GM19035 (cell line): ENCODE measurements around the gene SLC10A7.

Source experiments
- ATAC-seq: cut with Tn5 transposase; IDR thresholded peaks from one replicate; pipeline ENCODE4 v1.9.1; 2021; ENCODE audit not compliant: unreplicated experiment

Gene SLC10A7

DNA sequence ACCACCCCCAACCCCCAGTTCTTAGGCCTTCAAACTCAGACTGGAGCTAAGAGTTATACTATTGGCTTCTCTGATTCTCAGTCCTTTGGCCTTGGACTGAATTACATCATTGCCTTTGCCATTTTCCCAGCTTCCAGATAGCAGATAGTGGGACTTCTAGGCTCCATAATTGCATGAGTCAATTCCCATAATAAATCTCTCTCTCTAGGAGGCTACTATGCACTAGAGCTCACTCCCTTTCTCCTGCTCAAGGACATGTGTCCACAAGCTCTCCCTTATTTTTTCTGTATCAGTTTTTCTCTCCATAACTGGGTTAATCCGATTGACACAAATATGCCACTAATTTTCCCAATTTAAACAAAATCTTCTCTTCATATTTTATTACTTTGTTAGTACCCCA, 204.0 kb downstream of the SLC10A7 start:
- no peak for ATAC-seq

DNA sequence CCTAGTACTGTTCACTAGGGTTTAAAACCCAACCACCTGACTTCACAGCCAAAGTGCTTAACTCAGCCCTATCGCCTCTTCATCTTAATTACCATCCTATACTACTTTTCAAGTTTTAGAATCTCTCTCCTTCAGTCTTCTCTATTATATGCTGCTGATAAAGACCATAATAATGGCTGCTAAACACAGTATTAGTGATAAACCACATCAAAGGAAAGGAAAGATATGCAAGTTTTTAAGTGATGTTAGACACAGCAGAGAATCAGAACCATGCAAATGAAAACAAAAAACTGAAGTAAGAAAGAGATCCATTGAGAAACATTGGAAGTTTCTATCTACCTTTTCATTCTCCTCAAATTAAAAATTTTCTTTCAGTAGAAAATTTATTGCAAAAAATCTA, 206.6 kb downstream of the SLC10A7 start:
- ATAC-seq, result no peak

DNA sequence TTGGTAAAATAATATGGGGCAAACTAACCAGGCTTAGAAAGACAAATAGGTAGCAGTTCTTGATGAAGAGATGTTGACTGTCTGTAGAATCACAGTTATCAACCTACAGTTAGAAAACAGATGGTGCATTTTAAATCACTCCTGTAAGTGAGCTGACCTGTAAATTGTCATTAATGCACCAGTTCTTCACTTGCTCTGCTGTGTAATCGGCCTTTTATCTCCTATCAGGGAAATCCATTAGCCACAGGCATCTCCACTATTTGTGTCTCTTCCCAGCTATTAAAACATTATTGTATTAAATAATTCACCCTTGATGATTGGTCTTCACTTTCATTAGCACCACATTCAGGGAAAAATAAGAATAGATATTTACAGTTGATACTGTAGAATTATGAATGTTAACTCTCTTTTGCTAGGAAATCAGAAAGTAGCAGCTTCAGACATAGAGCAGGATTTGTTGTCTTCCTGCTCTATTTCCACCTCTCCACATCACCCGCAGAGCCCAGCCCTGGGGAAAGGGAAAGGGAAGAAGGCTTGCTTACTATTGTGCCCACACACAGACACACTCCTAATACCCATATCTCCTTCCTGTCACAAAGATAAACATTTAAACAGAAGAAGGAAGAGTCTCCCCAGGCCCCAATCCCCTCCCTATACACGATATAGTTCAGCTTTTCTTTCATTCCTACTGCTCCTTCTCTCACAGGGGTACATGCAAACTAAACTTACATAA, 210.3 kb downstream of the SLC10A7 start:
- ATAC-seq, result no peak

DNA sequence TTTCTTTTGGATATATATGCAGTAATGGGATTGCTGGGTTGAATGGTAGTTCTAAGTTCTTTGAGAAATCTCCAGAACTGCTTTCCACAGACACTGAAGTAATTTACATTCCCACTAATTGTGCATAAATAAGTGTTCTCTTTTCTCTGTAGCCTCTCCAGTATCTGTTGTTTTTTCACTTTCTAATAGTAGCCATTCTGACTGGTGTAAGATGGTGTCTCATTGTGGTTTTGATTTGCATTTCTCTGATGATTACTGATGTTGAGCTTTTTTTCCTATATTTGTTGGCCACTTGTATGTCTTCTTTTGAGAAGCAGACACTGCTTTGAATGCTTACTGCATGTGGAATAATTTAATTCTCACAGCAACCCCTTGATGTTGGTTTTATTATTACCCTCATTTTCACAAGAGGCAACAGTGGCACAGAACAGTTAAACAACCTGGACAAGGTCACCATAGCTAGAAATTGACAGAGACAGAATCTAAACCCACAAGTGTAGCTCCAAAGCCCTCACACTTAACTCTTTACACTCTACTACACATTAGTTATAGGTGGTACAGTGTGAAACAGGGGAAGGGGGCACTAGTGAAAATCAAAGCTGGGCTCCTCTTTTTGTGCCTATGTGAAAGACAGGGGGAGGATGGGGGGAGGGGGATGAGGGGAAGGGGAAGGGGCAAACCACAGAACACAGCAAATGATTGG, 211.3 kb downstream of the SLC10A7 start:
- ATAC-seq, result peak; percentile 89

DNA sequence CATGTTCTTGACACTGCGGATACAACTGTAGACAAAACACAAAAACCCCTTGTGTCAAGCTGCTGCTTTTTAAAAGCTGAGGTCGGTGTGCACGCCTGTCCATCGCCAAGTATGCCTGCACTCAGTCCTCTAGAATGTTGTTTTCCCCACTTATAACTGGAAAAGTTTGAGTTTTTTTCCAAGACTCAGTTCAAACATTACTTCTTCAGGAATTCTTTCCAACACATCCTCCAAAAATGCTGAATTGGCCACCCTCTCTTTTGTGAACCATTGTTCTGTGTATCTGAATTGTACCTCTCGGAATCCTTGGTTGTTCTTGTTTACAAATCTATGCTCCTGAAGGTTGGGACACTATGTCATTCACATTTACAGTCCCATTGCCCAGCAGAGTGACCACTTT, 212.8 kb downstream of the SLC10A7 start:
- ATAC-seq, result no peak

DNA sequence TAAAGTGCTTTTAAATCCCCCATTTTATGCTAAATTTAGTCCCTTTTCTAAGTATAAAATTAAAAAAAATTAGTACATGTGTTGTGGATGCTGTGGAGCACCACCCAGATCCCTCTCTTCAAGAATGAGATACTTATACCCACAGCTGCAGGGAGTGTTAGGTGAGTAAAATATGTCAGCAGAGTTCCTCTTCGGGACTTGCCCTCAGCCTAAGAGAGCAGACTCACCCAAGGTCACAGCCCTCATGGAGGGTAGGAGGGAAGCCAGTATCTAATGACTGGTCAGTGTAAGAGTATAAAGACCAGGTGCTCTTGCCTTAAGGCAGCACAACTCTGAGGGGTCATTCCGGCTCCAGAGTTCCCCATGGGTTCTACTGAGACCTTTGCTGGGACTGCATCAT, 218.9 kb downstream of the SLC10A7 start:
- no peak for ATAC-seq

DNA sequence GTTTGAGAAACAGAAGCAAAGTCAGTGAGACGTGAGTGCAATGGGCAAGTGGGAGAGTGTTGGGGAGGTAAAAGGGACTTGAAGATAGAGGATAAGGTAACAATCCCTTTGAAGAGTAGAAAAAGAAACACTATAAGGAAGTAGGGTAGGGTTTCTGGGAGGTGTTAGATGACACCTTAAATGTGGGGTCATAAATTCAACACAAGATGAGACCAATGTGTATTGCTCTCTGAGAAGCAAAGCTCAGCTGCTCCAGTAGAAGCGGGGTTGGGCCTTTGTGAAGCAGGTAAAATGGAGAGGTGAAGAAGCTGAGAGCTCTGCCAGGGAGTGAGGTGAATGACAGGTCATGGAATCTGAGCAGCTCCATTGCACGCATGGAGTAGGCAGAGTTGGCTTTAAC, 222.1 kb downstream of the SLC10A7 start:
- no peak for ATAC-seq

DNA sequence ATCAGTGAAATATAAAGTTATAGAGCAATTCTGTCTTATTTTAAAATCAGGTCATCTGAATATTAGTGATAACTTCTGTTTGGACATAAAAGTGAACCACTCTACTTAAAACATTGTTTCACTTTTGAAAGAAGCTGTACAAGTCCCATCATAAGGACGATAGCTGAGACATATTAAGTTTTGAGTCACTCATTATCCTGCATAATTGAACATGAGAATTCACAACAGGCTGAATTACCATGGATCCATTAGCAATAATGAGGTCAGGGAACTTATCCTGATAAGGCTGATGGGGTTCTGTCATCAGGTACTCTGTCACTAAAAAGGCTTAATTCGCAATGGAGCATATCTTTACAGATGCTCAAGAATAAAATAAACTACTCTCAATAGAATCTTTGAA, 227.0 kb downstream of the SLC10A7 start:
- no peak for ATAC-seq

DNA sequence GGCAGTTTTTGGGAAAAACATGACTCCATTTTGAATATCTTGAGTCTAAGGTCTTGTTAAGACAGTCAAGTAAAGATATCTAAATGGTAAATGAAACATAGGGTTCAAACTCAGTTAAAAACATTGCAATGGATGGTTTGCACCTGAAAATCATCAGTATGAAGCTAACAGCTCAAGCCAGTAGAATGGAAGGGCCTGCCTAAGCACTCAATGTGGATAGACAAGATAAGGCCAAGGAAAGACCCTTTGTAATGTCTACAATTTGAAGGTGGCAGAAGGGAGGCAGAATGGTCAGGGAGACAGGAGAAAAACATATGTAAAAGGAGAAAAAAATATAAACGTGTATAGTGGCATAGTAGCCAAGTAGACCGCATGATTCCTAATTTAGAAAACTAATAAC, 229.2 kb downstream of the SLC10A7 start:
- ATAC-seq, result no peak

DNA sequence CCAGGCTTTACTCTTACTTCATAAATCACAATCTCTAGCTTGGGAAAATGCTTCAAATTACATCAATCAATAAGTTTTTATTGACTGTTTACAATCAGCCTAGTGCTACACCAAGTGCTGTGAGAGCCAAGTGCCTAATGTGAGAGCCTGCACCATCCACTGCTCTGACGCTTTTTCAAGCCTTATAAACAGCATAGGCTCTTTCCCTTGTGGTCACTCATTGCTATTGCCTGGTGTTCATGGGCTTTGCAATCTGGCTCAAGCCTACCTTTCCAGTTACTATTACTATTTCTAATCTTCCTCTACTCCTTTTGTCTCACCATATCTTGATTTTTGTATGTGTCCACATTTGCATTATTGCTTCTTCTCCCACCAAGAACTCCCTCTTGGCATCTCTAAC, 230.4 kb downstream of the SLC10A7 start:
- no peak for ATAC-seq

DNA sequence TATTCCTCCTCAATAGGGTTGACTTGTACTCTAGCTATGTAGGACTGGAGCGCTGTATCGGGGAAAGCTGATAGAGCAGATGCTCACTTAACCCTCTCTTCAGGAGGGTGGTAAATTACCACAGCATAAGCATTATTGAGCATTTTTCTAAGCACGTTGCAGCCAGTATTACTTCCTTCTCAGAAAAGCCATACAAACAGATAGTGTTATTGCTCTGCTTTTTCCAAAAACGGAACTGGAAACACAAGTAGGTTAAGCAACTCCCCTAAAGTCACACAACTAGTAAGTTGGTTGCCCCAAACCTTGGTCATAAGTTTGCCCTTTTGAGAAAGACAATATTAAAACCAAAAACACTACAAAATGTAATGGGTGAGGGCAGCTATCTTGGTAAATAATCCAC, 233.5 kb downstream of the SLC10A7 start:
- ATAC-seq, result no peak

DNA sequence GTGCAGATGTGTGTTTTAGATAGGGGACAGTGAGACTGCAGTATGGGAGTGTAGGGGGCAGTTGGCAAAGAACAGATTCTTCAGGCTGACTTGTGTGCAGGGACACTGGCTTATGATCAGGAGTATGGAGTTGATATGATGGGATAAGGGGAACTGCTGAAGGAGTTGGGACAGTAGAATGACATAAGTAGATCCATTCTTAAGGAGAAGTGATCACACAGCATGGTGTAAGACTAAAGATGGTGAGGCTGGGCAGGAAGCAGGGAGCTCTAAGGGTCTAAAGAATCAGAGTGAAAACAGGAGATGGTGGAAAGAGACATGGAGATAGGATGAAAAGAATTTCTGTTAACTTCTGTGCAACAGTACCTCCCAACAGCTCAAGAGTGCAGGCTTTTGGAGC, 236.7 kb downstream of the SLC10A7 start:
- no peak for ATAC-seq

DNA sequence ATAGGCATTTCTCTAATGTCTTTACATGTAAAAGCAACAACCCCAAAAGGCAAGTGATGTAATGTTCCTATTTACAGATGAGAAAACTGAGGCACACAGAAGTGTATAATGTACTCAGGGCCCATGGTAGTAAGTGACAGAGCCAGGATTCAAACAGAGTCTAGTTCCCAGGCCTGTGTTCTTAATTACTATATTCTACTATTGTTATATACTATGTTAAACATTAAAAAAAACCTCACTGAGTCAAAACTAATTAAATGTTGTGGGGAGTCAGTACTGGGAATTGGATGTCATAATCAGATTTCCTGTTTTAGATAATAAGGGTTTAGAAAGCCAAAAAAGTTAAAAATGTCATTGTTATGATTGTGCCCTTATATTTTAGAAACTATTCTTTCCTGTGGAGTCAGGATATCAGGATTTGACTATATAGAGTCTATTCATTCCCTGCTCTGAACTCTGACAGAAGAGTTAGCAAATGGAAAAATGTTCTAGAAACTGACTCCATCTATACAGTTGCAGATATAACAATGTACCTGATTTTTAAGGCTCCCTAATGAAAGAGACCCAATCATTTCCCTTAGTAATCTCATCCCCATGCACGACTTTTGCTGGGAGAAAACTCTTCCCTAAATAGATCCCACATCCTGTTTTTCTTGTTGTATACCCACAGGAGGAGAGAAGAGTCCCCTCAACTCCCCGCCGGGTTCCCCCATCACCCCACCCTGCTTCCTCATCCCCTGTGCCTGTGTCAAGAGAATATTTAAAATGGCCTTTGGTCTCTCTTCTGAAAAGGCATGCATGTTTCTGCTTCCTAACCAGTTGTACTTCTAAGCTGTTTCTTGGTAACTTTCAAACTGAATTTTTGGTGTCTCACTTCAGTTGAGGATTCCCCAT, 237.7 kb downstream of the SLC10A7 start:
- ATAC-seq, result no peak

DNA sequence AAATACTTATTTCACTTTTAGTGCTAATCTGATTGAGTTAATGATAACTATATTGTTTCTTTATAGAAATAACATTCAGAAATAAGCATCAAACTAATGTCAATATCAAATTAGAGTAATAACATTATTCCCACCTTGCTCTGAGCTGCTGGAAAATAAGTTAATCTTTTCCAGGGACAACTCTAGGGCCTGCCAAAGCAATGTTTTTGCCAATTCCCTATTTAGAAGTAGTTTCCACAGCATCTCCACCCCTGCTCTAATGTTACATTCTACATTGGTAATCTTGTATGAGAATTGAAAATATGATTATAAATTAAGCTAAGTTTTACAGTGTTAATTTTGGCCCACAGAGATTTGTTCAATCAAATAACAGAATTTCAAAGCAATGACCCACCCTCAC, 239.1 kb downstream of the SLC10A7 start:
- no peak for ATAC-seq

DNA sequence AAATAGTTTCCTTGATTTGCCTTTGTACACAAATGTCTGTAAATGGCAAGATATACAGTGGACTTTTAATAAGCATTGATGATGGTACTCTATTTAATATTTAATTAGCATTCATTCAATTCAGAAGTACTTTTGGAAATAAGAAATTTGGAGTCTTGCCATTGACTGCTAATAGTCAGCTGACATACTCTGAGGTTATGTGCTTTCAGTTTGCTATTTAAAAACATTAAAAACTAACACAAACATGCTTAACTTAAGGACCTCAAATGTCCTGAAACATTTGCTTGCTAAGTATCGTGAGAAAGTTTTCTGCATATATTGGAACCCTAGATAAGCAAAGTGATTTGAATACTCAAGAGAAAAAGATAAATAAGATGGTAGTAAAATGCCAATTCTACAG, 242.8 kb downstream of the SLC10A7 start:
- no peak for ATAC-seq

DNA sequence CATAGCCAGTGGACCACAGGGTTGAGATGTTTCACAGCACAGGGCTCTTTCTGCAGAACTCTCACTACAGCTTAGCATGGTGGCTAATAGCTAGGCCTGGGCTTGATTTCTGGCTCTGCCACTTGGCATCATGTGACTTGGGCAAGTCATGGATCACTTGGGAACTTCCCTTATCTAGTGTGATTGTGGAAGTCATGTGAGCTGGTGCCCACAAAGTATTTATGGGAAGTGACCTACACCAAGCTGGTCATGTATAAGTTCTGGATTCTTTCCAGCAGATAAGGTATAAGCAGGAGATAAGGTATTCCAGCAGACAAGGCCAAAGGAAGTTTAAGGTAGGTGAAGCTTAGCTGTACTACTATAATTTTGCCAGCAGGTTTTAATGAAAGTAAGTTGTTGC, 246.4 kb downstream of the SLC10A7 start:
- no peak for ATAC-seq

DNA sequence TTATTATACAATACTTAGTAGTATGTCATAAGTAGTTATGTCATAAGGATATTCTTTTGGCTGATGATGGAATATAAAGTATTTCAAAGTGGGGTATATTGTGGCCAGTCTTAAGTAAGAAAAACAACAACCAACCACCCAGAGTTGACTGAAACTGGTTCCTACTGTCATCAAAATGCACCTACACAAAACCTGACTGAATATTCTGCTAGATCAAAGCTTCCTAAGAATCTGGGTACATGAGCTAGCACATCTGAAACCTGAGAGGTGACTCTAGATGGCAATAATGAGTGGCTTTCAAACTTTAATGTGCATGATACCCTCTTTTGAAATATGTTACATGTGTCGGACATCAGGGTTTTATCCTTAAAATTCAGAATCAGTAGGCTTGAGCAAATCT, 247.0 kb downstream of the SLC10A7 start:
- ATAC-seq, result no peak

DNA sequence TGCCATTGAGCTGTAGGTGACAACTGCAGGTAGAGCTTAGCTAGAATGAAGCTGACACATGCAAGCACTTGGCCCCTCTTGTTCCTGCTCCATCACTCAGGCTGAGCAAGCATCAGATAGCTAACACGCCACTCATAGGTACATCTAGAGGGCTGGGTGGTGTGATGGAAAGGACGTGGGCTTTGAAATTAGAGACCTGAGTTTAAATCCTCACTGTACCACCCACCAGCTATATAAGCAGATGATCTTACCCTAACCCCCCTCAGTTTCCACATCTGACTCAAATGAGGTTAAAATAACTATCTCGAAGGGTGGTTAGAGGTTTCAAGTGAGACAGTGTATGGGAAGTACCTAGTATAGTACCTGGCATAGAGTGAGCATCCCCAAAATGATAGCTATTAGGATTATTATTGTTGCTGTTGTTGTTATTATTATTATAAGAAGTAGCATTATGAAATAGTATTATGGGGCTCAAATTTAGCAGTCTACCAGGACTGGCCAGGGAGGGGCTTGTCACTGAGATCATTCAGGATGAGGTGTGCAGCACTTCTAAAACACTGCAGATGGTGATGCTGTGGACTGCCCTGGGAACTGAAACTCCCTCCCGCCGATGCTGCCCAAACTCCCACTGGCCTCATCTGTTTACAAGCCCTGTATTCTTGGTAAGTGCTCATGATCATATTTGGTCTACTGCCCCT, 248.4 kb downstream of the SLC10A7 start:
- peak; percentile 72 for ATAC-seq

DNA sequence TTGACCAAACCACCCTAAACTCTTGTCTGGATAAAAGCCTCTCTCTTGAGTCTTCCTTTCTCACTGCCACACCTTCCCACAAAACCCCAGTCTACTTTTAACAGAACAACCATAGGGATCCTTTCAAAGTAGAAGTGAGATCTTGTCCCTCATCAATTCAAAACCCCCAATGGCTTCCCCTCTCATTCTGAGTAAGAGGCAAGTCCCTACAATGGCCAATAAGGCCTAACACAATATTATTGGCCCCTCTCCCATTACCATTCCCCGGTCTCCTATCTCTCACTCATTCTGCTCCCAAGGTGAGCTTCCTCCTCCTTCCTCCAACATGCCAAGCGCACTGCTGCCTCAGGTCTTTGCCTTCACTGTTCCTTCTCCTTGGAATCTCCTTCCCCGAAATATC, 250.3 kb downstream of the SLC10A7 start:
- ATAC-seq, result no peak

DNA sequence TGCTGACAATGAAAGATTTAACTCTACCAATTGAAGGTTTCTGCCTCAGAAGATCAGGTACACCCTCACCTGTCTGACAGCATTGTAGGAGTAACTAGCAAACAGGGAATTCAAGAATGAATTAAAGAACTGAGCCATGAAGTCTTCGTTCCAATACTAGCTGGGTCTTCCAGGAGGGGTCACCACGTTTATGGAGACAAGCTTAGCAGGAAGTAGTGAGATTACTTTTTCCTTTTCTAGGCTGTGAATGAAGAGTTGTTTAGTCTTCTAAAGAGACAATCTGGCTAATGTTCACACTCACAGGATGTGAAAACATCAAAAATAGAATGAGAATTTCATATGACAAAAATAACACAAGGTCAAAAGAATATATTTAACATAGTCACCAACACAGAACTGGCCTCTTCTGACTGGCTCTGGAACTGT, 252.5 kb downstream of the SLC10A7 start:
- peak; percentile 50 for ATAC-seq

DNA sequence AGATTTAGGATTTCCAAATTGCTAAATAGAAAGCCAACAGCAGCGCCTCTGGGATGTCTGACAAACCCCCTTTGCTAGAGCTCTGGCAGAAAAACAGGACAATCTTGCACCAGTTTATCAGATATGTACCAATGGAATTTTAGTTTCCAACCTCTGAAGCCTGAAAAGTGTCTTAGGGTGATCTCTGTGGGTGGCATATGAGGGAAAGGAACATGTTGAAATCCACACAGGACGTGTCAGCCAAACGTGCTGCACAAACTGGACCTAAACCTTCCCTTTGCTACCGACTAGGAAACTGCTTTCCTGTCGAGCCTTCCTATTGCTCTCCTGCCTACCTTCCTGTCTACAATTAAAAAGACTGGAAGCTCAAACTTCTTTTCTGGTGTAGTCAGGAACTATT, 253.9 kb downstream of the SLC10A7 start:
- ATAC-seq, result no peak
